ENCODE results near the gene EEF1AKMT4. TPM values are rescaled to one million over a fixed set of nuclear protein-coding genes. Genes with fewer than 3 reads are reported as not detected.
"Not testable (repeated sequence)": the region's sequence is repeated elsewhere in the genome, so short reads cannot be mapped to it uniquely, and the experiment has no call there.

Gene EEF1AKMT4
- total and polyA plus RNA-seq, 2 donors (not counting 1 experiment from before 2014, with no cell fraction given): 1.2 to 2.1 TPM

DNA sequence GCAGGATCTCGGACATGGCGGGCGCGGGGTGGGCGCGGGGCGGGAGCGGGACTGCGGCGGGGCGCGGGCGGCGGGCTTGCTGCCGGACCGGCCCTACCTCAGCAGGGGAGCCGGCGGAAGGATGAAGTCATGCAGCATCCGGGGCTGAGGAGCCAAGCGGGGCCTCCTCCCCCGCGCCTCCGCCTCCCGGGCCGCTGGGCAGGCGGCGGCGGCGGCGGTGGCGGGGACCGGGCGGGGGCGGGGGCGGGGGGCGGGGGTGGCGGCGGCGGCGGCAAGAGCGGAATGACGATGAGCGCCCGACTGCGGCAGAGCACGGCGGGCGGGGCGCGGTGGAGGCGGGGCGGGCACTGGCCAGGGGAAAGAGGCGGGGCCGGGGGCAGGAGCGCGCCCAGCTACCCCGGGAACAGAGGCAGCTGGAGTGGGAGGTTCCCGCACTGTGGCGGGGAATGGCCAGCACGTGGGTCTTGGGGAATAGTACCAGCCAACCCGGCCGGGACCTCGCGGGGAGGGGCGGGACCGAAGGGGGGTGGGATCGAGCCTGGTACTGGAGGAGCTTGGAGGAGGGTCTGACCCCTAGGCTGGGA is 11.9 kb downstream of the EEF1AKMT4 start, which contains the start of gene CAMK2N2:
CAMK2N2 (minus strand) TSS at position 284 of the 584 bp plus-strand sequence; CDS start at position 16, 268 bp downstream.
- TF ChIP-seq, protein P1, sequence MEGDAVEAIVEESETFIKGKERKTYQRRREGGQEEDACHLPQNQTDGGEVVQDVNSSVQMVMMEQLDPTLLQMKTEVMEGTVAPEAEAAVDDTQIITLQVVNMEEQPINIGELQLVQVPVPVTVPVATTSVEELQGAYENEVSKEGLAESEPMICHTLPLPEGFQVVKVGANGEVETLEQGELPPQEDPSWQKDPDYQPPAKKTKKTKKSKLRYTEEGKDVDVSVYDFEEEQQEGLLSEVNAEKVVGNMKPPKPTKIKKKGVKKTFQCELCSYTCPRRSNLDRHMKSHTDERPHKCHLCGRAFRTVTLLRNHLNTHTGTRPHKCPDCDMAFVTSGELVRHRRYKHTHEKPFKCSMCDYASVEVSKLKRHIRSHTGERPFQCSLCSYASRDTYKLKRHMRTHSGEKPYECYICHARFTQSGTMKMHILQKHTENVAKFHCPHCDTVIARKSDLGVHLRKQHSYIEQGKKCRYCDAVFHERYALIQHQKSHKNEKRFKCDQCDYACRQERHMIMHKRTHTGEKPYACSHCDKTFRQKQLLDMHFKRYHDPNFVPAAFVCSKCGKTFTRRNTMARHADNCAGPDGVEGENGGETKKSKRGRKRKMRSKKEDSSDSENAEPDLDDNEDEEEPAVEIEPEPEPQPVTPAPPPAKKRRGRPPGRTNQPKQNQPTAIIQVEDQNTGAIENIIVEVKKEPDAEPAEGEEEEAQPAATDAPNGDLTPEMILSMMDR (conservative IDR thresholded peaks at IDR 0.05 in 1 of 2, IDR thresholded peaks at IDR 0.05 in 1 of 2; ENCODE audit: low read depth in 1 of 2, low read length in 2 of 2): no peak
- TF ChIP-seq EZH2 (IDR thresholded peaks at IDR 0.05; ENCODE audit: low read length, missing control alignments): no peak
- Histone ChIP-seq H3K27me3 (ENCODE audit: control insufficient read depth, insufficient read depth, low read length) (peaks cover 32% of the 10 kb centered on the region), H4K20me1 (ENCODE audit: control insufficient read depth, extremely low read depth, insufficient read depth, low read length) (no peaks in the 10 kb centered on the region), H3K4me1 (ENCODE audit: control insufficient read depth, extremely low read depth, insufficient read depth, low read length) (peaks cover 5% of the 10 kb centered on the region), H2AFZ (ENCODE audit: low read length) (no peak within 1 kb of the TSS), H3K4me3 (replicated peaks in 1 of 4; ENCODE audit: control extremely low read depth in 1 of 4, insufficient read depth in 1 of 4, low read depth in 3 of 4, low read length in 4 of 4) (peak within 1 kb of the TSS; percentile 31 to 51 (median 45)), H3K9ac (ENCODE audit: insufficient read depth, low read length) (peak within 1 kb of the TSS; percentile 30), H3K27ac (ENCODE audit: insufficient read depth, low read length) (no peak within 1 kb of the TSS), H3K9me3 (ENCODE audit: control insufficient read depth, insufficient read depth, low read depth, low read length) (no peaks in the 10 kb centered on the region), H3K4me2 (ENCODE audit: extremely low read depth, insufficient read depth, low read length) (peak within 1 kb of the TSS; percentile 81), H3K79me2 (ENCODE audit: control insufficient read depth, insufficient read depth, low read length) (no peaks in the 10 kb centered on the region), H3K36me3 (ENCODE audit: control insufficient read depth, insufficient read depth, low read length) (no peaks in the 10 kb centered on the region)
- peak; percentile 38 to 60 for DNase-seq (ENCODE audit: low read depth in 2 of 2)

DNA sequence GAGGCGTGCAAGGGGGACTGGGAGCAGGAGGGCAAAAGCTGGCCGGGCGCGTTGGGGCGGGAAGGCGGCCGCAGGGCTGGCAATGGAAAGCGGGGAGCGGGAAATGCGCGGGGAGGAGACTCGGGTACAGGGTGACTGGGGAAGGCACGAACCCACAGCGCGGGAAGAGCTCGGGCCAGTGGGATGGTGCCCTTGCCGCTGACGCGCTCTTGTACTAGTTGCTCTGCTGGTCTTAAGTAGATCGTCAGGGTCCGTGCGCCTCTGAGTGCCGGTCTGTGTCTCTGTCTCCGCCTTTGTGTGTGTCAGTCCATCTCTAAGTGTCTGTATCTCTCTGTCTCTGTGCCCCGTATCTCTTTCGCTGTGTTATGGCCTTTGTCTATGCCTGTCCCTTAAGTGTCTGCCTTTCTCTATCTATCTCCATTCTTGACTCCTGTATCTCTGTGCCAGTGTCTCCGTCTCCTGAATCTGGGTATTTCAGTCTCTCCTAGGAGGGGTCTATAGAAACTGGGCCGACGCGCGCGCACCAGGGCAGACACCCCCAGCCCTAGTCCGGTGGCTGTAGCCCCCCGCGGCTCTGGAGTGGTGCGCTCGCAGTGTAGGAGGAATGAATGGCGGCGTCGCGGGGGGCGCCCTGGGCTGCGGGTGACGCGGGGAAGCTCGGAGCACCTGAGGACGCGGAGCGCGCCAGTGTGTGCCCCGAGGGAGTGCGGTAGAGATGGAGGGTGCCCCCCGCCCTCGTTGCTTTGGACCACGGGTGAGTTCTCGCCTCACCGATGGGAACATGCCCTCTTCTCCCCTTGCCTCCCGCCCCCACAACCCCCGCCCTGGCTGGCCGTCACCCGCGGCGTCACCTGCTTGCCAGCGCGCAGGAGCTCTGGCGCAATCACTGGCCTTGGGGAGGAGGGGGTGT is 12.6 kb downstream of the EEF1AKMT4 start:
- peak; percentile 95 for TF ChIP-seq EZH2 (IDR thresholded peaks at IDR 0.05; ENCODE audit: low read length, missing control alignments)
- TF ChIP-seq, protein P1 (conservative IDR thresholded peaks at IDR 0.05 in 1 of 2, IDR thresholded peaks at IDR 0.05 in 1 of 2; ENCODE audit: low read depth in 1 of 2, low read length in 2 of 2): no peak
- Histone ChIP-seq H3K4me3 (replicated peaks in 1 of 4; ENCODE audit: control extremely low read depth in 1 of 4, insufficient read depth in 1 of 4, low read depth in 3 of 4, low read length in 4 of 4) (peak overlapping the region; percentile 31 to 51 (median 45)), H3K4me2 (ENCODE audit: extremely low read depth, insufficient read depth, low read length) (peak overlapping the region; percentile 81), H3K36me3 (ENCODE audit: control insufficient read depth, insufficient read depth, low read length) (no peaks in the 10 kb centered on the region), H3K27me3 (ENCODE audit: control insufficient read depth, insufficient read depth, low read length) (peaks cover 32% of the 10 kb centered on the region), H3K27ac (ENCODE audit: insufficient read depth, low read length) (no peak overlapping the region), H3K79me2 (ENCODE audit: control insufficient read depth, insufficient read depth, low read length) (no peaks in the 10 kb centered on the region), H4K20me1 (ENCODE audit: control insufficient read depth, extremely low read depth, insufficient read depth, low read length) (no peaks in the 10 kb centered on the region), H2AFZ (ENCODE audit: low read length) (no peak overlapping the region), H3K4me1 (ENCODE audit: control insufficient read depth, extremely low read depth, insufficient read depth, low read length) (peaks cover 5% of the 10 kb centered on the region), H3K9ac (ENCODE audit: insufficient read depth, low read length) (peak overlapping the region; percentile 30), H3K9me3 (ENCODE audit: control insufficient read depth, insufficient read depth, low read depth, low read length) (no peaks in the 10 kb centered on the region)
- DNase-seq (ENCODE audit: low read depth in 2 of 2): peak; percentile 22 to 32

DNA sequence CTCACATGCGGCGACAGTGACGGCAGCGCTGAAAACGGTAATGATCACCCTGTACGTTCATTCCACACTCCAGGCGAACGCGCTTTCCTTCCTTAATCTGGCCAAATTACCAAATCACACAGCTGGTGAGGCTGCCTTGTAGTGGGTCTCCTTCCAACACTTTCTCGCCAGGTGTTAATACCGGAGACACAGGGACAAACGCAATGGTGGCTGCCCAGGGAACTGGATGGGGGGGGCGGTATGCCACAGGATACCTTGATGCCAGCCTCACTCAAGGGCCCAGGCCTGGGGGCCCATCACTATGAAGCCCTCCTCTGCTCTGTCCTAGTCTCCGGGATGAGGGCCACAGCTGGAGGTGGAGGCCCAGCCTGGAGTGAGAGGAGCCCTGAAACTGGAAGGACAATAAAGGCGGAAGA is 13.3 kb downstream of the EEF1AKMT4 start:
- Histone ChIP-seq H3K27ac (ENCODE audit: insufficient read depth, low read length) (no peak overlapping the region), H3K4me2 (ENCODE audit: extremely low read depth, insufficient read depth, low read length) (peak overlapping the region; percentile 9)
- no peak for DNase-seq (ENCODE audit: low read depth in 2 of 2)

DNA sequence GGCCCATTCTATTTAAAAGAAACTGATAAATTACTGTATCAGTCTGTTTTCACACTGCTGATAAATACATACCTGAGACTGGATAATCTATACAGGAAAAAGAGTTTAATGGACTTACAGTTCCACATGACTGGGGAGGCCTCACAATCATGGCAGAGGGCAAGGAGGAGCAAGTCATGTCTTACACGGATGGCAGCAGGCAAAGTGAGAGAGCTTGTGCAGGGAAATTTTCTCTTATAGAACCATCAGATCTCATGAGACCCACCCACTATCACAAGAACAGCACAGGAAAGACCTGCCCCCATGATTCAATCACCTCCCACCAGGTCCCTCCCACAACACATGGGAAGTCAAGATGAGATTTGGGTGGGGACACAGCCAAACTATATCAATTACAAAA is 17.8 kb downstream of the EEF1AKMT4 start:
- DNase-seq (ENCODE audit: low read depth in 2 of 2); H3K9me3 ChIP-seq (ENCODE audit: control insufficient read depth, insufficient read depth, low read depth, low read length); H2AFZ ChIP-seq (ENCODE audit: low read length); H3K4me1 ChIP-seq (ENCODE audit: control insufficient read depth, extremely low read depth, insufficient read depth, low read length); H3K36me3 ChIP-seq (ENCODE audit: control insufficient read depth, insufficient read depth, low read length); H3K4me2 ChIP-seq (ENCODE audit: extremely low read depth, insufficient read depth, low read length); H3K4me3 ChIP-seq (replicated peaks in 1 of 4; ENCODE audit: control extremely low read depth in 1 of 4, insufficient read depth in 1 of 4, low read depth in 3 of 4, low read length in 4 of 4); H3K79me2 ChIP-seq (ENCODE audit: control insufficient read depth, insufficient read depth, low read length); H3K27me3 ChIP-seq (ENCODE audit: control insufficient read depth, insufficient read depth, low read length); H3K27ac ChIP-seq (ENCODE audit: insufficient read depth, low read length); H3K9ac ChIP-seq (ENCODE audit: insufficient read depth, low read length); H4K20me1 ChIP-seq (ENCODE audit: control insufficient read depth, extremely low read depth, insufficient read depth, low read length): not testable (repeated sequence)

More for the DNA sequence above, 13.3 kb downstream of the EEF1AKMT4 start:
- TF ChIP-seq, protein P1 (conservative IDR thresholded peaks at IDR 0.05 in 1 of 2, IDR thresholded peaks at IDR 0.05 in 1 of 2; ENCODE audit: low read depth in 1 of 2, low read length in 2 of 2): no peak
- TF ChIP-seq EZH2 (IDR thresholded peaks at IDR 0.05; ENCODE audit: low read length, missing control alignments): no peak
- Histone ChIP-seq H3K9me3 (ENCODE audit: control insufficient read depth, insufficient read depth, low read depth, low read length) (no peaks in the 10 kb centered on the region), H4K20me1 (ENCODE audit: control insufficient read depth, extremely low read depth, insufficient read depth, low read length) (no peaks in the 10 kb centered on the region), H3K36me3 (ENCODE audit: control insufficient read depth, insufficient read depth, low read length) (no peaks in the 10 kb centered on the region), H2AFZ (ENCODE audit: low read length) (no peak overlapping the region), H3K27me3 (ENCODE audit: control insufficient read depth, insufficient read depth, low read length) (peaks cover 32% of the 10 kb centered on the region), H3K4me3 (replicated peaks in 1 of 4; ENCODE audit: control extremely low read depth in 1 of 4, insufficient read depth in 1 of 4, low read depth in 3 of 4, low read length in 4 of 4) (no peak overlapping the region), H3K9ac (ENCODE audit: insufficient read depth, low read length) (no peak overlapping the region), H3K4me1 (ENCODE audit: control insufficient read depth, extremely low read depth, insufficient read depth, low read length) (peaks cover 5% of the 10 kb centered on the region), H3K79me2 (ENCODE audit: control insufficient read depth, insufficient read depth, low read length) (no peaks in the 10 kb centered on the region)
